ENCODE results near the gene VOPP1.
"Not testable (repeated sequence)": the region's sequence is repeated elsewhere in the genome, so short reads cannot be mapped to it uniquely, and the experiment has no call there.

The VOPP1 gene

GRCh38 chr7:55572378-55573233 lies at the start of gene VOPP1:
Gene VOPP1, minus strand, starts transcription at chr7:55572502. Its CDS starts 178 bp downstream, at chr7:55572324.
- H3K4me3 ChIP-seq (ENCODE audit: low read depth, low read length) = peak within 1 kb of the TSS; percentile 95
- no peak for DNase-seq (ENCODE audit: low read depth)
- no peak for TF ChIP-seq CTCF (IDR thresholded peaks at IDR 0.05; ENCODE audit: low read depth, low read length, missing control alignments)

- H3K4me3 ChIP-seq (ENCODE audit: low read depth, low read length) = no peak overlapping the region
- TF ChIP-seq CTCF (IDR thresholded peaks at IDR 0.05; ENCODE audit: low read depth, low read length, missing control alignments) = no peak
- DNase-seq (ENCODE audit: low read depth) = no peak
Measured at GRCh38 chr7:55618913-55619312, 46.6 kb upstream of the VOPP1 start.

- not testable (repeated sequence) for DNase-seq (ENCODE audit: low read depth)
Measured at GRCh38 chr7:55614365-55615064, 42.2 kb upstream of the VOPP1 start.

GRCh38 chr7:55609726-55610125 lies 37.4 kb upstream of the VOPP1 start:
- DNase-seq (ENCODE audit: low read depth); H3K4me3 ChIP-seq (ENCODE audit: low read depth, low read length): not testable (repeated sequence)

More at GRCh38 chr7:55614365-55615064, 42.2 kb upstream of the VOPP1 start:
- not testable (repeated sequence) for H3K4me3 ChIP-seq (ENCODE audit: low read depth, low read length)

- DNase-seq (ENCODE audit: low read depth); H3K4me3 ChIP-seq (ENCODE audit: low read depth, low read length): not testable (repeated sequence)
Measured at GRCh38 chr7:55605661-55606060, 33.4 kb upstream of the VOPP1 start.

GRCh38 chr7:55597944-55598499 lies 25.7 kb upstream of the VOPP1 start:
- not testable (repeated sequence) for DNase-seq (ENCODE audit: low read depth); H3K4me3 ChIP-seq (ENCODE audit: low read depth, low read length)
- TF ChIP-seq CTCF (IDR thresholded peaks at IDR 0.05; ENCODE audit: low read depth, low read length, missing control alignments) = peak; percentile 52

GRCh38 chr7:55597214-55597739 lies 25.0 kb upstream of the VOPP1 start:
- not testable (repeated sequence) for DNase-seq (ENCODE audit: low read depth); H3K4me3 ChIP-seq (ENCODE audit: low read depth, low read length)

- no peak for DNase-seq (ENCODE audit: low read depth)
- no peak for TF ChIP-seq CTCF (IDR thresholded peaks at IDR 0.05; ENCODE audit: low read depth, low read length, missing control alignments)
- H3K4me3 ChIP-seq (ENCODE audit: low read depth, low read length) = no peak overlapping the region
Measured at GRCh38 chr7:55595511-55595910, 23.2 kb upstream of the VOPP1 start.
